ENCODE results near the gene UBR7. TPM values are rescaled to one million over a fixed set of nuclear protein-coding genes. Genes with fewer than 3 reads are reported as not detected.

The UBR7 gene
- total RNA-seq, 2 donors from 2014 or later: 24.1 to 28.1 TPM

GRCh38 chr14:93246534-93246933 lies 39.5 kb downstream of the UBR7 start:
- Histone ChIP-seq H3K4me1 (ENCODE audit: control insufficient read depth in 1 of 2, low read depth in 2 of 2) (no peaks in the 10 kb centered on the region), H3K36me3 (peaks cover 58% of the 10 kb centered on the region), H3K9me3 (no peaks in the 10 kb centered on the region), H3K4me3 (no peak overlapping the region), H3K27me3 (replicated peaks; ENCODE audit: insufficient read depth) (no peaks in the 10 kb centered on the region), H3K27ac (no peak overlapping the region)
- TF ChIP-seq, protein P1, sequence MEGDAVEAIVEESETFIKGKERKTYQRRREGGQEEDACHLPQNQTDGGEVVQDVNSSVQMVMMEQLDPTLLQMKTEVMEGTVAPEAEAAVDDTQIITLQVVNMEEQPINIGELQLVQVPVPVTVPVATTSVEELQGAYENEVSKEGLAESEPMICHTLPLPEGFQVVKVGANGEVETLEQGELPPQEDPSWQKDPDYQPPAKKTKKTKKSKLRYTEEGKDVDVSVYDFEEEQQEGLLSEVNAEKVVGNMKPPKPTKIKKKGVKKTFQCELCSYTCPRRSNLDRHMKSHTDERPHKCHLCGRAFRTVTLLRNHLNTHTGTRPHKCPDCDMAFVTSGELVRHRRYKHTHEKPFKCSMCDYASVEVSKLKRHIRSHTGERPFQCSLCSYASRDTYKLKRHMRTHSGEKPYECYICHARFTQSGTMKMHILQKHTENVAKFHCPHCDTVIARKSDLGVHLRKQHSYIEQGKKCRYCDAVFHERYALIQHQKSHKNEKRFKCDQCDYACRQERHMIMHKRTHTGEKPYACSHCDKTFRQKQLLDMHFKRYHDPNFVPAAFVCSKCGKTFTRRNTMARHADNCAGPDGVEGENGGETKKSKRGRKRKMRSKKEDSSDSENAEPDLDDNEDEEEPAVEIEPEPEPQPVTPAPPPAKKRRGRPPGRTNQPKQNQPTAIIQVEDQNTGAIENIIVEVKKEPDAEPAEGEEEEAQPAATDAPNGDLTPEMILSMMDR (IDR thresholded peaks at IDR 0.05): no peak
- ATAC-seq (ENCODE audit: insufficient number of reproducible peaks, low FRiP score, low read depth) (no peak), DNase-seq (ENCODE audit: low spot score) (no peak)

DNA sequence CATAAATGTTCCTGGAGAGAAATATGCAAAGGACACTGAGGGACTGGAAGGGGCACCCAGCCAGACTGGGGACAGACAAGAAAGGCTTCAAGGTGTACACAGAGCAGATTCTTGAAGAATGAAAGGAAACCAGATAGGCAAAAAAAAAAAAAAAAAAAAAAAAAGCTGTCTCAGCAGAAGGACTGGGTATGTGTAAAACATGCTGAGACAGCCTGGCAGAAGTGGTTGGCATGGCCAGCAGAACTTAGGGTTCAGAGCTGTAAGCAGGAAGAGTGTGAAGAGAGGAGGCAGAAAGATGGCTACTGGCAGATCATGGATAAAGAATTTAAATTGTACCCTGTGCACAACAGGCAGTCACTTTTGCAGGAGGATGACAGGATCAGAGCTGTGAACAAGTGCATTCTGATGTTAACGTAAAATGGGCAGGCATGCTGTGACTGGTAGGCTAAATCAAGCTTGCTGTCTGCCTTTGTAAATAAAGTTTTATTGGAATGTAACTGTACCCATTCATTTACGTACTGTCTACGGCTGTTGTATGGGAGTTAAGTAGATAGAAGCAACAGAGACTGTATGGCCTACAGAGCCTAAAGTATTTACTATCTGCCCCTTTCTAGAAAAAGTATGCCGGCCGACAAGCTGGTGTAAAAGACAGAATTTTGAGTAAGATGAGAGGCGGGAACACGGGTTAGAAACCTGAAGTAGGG lies 42.2 kb downstream of the UBR7 start:
- DNase-seq (ENCODE audit: low spot score): no peak
- no peak for ATAC-seq (ENCODE audit: insufficient number of reproducible peaks, low FRiP score, low read depth)
- Histone ChIP-seq H3K36me3 (peaks cover 40% of the 10 kb centered on the region), H3K4me3 (no peak overlapping the region), H3K27ac (no peak overlapping the region), H3K9me3 (no peaks in the 10 kb centered on the region), H3K27me3 (replicated peaks; ENCODE audit: insufficient read depth) (no peaks in the 10 kb centered on the region), H3K4me1 (ENCODE audit: control insufficient read depth in 1 of 2, low read depth in 2 of 2) (no peaks in the 10 kb centered on the region)
- TF ChIP-seq, protein P1 (IDR thresholded peaks at IDR 0.05): no peak

- ATAC-seq (ENCODE audit: insufficient number of reproducible peaks, low FRiP score, low read depth) (no peak), DNase-seq (ENCODE audit: low spot score) (no peak)
- H3K4me3 ChIP-seq: no peak overlapping the region
- no peaks in the 10 kb centered on the region for H3K9me3 ChIP-seq
- no peak overlapping the region for H3K27ac ChIP-seq
- H3K36me3 ChIP-seq: no peaks in the 10 kb centered on the region
- no peaks in the 10 kb centered on the region for H3K4me1 ChIP-seq (ENCODE audit: control insufficient read depth in 1 of 2, low read depth in 2 of 2)
- TF ChIP-seq, protein P1 (IDR thresholded peaks at IDR 0.05): no peak
- no peaks in the 10 kb centered on the region for H3K27me3 ChIP-seq (replicated peaks; ENCODE audit: insufficient read depth)
These were observed 55.4 kb downstream of the UBR7 start for GRCh38 chr14:93262446-93262845.

DNA sequence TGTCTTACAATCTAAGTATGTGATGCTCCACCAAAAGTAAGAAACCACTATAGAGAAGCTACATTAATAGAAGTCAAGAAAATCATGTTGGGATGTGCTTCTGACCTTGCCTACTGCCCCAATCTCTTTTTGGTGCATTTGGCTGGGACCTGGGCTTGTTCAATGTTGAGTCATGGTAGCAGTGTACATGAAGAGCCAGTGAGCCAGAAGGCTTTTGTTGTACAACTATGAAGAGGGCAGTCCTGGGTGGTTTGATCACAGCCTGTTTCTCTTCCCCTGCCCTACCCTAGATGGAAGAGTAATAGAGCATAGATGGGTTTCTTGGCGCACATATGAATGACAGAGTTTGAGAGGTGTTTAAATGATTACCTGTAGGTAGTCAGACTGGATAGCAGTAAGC lies 56.4 kb downstream of the UBR7 start:
- H3K4me3 ChIP-seq: no peak overlapping the region
- no peaks in the 10 kb centered on the region for H3K9me3 ChIP-seq
- H3K27me3 ChIP-seq (replicated peaks; ENCODE audit: insufficient read depth): no peaks in the 10 kb centered on the region
- no peaks in the 10 kb centered on the region for H3K4me1 ChIP-seq (ENCODE audit: control insufficient read depth in 1 of 2, low read depth in 2 of 2)
- TF ChIP-seq, protein P1 (IDR thresholded peaks at IDR 0.05): no peak
- no peaks in the 10 kb centered on the region for H3K36me3 ChIP-seq
- DNase-seq (ENCODE audit: low spot score) (no peak), ATAC-seq (ENCODE audit: insufficient number of reproducible peaks, low FRiP score, low read depth) (no peak)
- no peak overlapping the region for H3K27ac ChIP-seq

GRCh38 chr14:93266127-93266526 lies 59.1 kb downstream of the UBR7 start:
- Histone ChIP-seq H3K4me1 (ENCODE audit: control insufficient read depth in 1 of 2, low read depth in 2 of 2) (no peaks in the 10 kb centered on the region), H3K36me3 (no peaks in the 10 kb centered on the region), H3K27ac (no peak overlapping the region), H3K27me3 (replicated peaks; ENCODE audit: insufficient read depth) (no peaks in the 10 kb centered on the region), H3K9me3 (no peaks in the 10 kb centered on the region), H3K4me3 (no peak overlapping the region)
- DNase-seq (ENCODE audit: low spot score): no peak
- ATAC-seq (ENCODE audit: insufficient number of reproducible peaks, low FRiP score, low read depth): no peak
- TF ChIP-seq, protein P1 (IDR thresholded peaks at IDR 0.05): no peak
